ENCODE data around the gene LRPAP1. TPM values are rescaled to one million over a fixed set of nuclear protein-coding genes. Genes with fewer than 3 reads are reported as not detected.

The LRPAP1 gene
- total and polyA plus RNA-seq, 2 donors (not counting 3 experiments of a cell fraction or from before 2014, with no cell fraction given), result 90.1 to 170 TPM

DNA sequence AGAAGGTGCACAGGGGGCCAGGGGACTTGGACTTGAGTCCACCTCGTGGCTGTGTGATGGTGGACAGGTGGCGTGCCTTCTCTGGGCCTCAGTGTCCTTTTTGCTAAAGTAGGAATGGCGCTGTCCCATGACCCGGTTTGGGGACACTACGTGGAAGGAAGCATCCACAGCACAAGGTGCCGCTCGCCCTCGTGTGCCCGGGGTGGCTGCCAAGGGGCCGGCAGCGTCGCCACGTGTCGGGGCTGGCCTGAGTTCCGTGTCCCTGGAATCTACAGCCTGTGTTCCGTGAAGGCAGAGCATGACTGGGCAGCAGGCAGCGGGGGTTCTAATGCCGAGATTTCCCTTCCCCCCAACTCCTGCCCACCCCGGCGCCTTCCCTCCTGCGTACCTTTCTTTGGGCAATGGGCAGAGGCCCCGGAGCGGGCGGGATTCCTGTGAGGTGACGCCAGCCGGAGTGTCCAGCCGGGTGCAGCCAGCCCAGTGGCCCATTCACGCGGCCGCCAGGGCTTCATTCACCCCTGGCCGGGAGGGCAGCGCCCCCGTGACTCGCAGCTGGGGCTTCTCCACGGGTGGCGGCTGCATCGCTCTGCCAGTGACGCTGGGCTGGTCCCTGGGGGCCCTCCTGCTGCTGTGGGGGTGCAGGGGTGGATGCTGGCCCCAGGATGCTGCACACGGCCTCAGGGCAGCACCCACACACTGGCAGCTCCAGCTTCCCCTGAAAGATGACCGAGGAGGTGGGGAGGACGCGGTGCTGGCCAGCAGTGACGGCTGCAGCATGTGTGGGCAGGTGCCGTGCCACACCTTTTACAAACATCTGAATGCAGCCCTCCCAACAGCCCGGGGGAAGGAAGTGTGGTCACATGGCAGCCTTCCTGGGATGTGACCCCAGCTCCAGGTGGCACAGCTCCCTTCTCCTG lies 47.9 kb downstream of the LRPAP1 start:
- Histone ChIP-seq H3K79me2 (ENCODE audit: control insufficient read depth, insufficient read depth, low read length) (no peaks in the 10 kb centered on the region), H3K4me2 (ENCODE audit: insufficient read depth, low read length) (no peak overlapping the region), H3K36me3 (ENCODE audit: control insufficient read depth in 2 of 2, extremely low read depth in 1 of 2, insufficient read depth in 2 of 2, low read length in 2 of 2) (no peaks in the 10 kb centered on the region), H4K20me1 (replicated peaks; ENCODE audit: control insufficient read depth, extremely low read depth, insufficient read depth, low read length) (no peaks in the 10 kb centered on the region), H3K4me1 (ENCODE audit: control insufficient read depth, extremely low read depth, insufficient read depth, low read length) (no peaks in the 10 kb centered on the region), H3K4me3 (replicated peaks in 1 of 3; ENCODE audit: insufficient read depth in 1 of 3, low read depth in 1 of 3, low read length in 3 of 3) (no peak overlapping the region), H3K27me3 (ENCODE audit: control insufficient read depth in 2 of 2, insufficient read depth in 2 of 2, low read length in 2 of 2) (peaks cover 2 to 14% of the 10 kb centered on the region in 2 experiments), H3K9me1 (replicated peaks; ENCODE audit: control insufficient read depth, extremely low read depth, insufficient read depth, low read length) (no peaks in the 10 kb centered on the region), H2AFZ (ENCODE audit: low read depth, low read length) (no peak overlapping the region), H3K9me3 (replicated peaks; ENCODE audit: control insufficient read depth, insufficient read depth, low read length) (no peaks in the 10 kb centered on the region), H3K9ac (replicated peaks; ENCODE audit: extremely low read depth, insufficient read depth, low read length) (no peak overlapping the region), H3K27ac (ENCODE audit: insufficient read depth, low read depth, low read length) (no peak overlapping the region)
- ChIA-PET CTCF (no interaction called here), POLR2A (no interaction called here)
- TF ChIP-seq FOS (IDR thresholded peaks at IDR 0.05; ENCODE audit: borderline replicate concordance, insufficient read depth, low read length) (no peak), POLR2AphosphoS5 (IDR thresholded peaks at IDR 0.05; ENCODE audit: insufficient read depth, low read depth, low read length) (no peak), MYC (IDR thresholded peaks at IDR 0.05; ENCODE audit: low read depth, low read length) (no peak), EZH2 (IDR thresholded peaks at IDR 0.05; ENCODE audit: borderline replicate concordance, low read depth, low read length, severe bottlenecking) (no peak), MAX (IDR thresholded peaks at IDR 0.05; ENCODE audit: insufficient read depth, insufficient read length) (no peak), JUN (IDR thresholded peaks at IDR 0.05; ENCODE audit: borderline replicate concordance, insufficient read depth, insufficient read length, low read depth) (no peak), GATA2 (IDR thresholded peaks at IDR 0.05; ENCODE audit: insufficient read depth, insufficient read length, low read depth, low read length) (no peak), POLR2A (IDR thresholded peaks at IDR 0.05; ENCODE audit: low read depth, low read length) (no peak)
- TF ChIP-seq, protein P1, sequence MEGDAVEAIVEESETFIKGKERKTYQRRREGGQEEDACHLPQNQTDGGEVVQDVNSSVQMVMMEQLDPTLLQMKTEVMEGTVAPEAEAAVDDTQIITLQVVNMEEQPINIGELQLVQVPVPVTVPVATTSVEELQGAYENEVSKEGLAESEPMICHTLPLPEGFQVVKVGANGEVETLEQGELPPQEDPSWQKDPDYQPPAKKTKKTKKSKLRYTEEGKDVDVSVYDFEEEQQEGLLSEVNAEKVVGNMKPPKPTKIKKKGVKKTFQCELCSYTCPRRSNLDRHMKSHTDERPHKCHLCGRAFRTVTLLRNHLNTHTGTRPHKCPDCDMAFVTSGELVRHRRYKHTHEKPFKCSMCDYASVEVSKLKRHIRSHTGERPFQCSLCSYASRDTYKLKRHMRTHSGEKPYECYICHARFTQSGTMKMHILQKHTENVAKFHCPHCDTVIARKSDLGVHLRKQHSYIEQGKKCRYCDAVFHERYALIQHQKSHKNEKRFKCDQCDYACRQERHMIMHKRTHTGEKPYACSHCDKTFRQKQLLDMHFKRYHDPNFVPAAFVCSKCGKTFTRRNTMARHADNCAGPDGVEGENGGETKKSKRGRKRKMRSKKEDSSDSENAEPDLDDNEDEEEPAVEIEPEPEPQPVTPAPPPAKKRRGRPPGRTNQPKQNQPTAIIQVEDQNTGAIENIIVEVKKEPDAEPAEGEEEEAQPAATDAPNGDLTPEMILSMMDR (IDR thresholded peaks at IDR 0.05; ENCODE audit: extremely low read depth in 1 of 2, insufficient read depth in 1 of 2, low read depth in 1 of 2, low read length in 2 of 2), result no peak
- dilution Hi-C loops (cut with MboI; ENCODE audit: extremely low pct_ligation_motif_present, low sequenced_read_pairs) (no loop called here), intact Hi-C loops (cut with micrococcal nuclease) (loop anchor here (10.0 kb wide), 1 partner anchor 460 kb away; no protein-coding TSS in a partner anchor)
- DNase-seq (ENCODE audit: low read depth, low spot score), result no peak
- no peak for FAIRE-seq
- BruUV-seq (replicated peaks), result no TSS peak
